ENCODE data around the gene CACNB2. TPM values are rescaled to one million over a fixed set of nuclear protein-coding genes. Genes with fewer than 3 reads are reported as not detected.

Gene CACNB2
- total RNA-seq, 1 experiment from 2014 or later, result not detected

- DNase-seq (ENCODE audit: low read depth), result no peak
These were observed 150.6 kb downstream of the CACNB2 start for GRCh38 chr10:18290651-18291313.

GRCh38 chr10:18293536-18294510, 153.6 kb downstream of the CACNB2 start:
- DNase-seq (ENCODE audit: low read depth), result no peak

- no peak for DNase-seq (ENCODE audit: low read depth)
These were observed 154.4 kb downstream of the CACNB2 start for GRCh38 chr10:18294633-18295032.

GRCh38 chr10:18297659-18298058, 157.4 kb downstream of the CACNB2 start:
- no peak for DNase-seq (ENCODE audit: low read depth)

GRCh38 chr10:18298256-18298655, 158.0 kb downstream of the CACNB2 start:
- no peak for DNase-seq (ENCODE audit: low read depth)

GRCh38 chr10:18303851-18304801, 163.9 kb downstream of the CACNB2 start:
- DNase-seq (ENCODE audit: low read depth), result no peak

GRCh38 chr10:18306031-18306430, 165.8 kb downstream of the CACNB2 start:
- DNase-seq (ENCODE audit: low read depth), result no peak

- no peak for DNase-seq (ENCODE audit: low read depth)
These were observed 168.4 kb downstream of the CACNB2 start for GRCh38 chr10:18308600-18308999.

- no peak for DNase-seq (ENCODE audit: low read depth)
These were observed 170.5 kb downstream of the CACNB2 start for GRCh38 chr10:18310761-18311160.

- DNase-seq (ENCODE audit: low read depth), result peak; percentile 46
These were observed 172.3 kb downstream of the CACNB2 start for GRCh38 chr10:18312374-18313139.

GRCh38 chr10:18313140-18313530, 172.9 kb downstream of the CACNB2 start:
- DNase-seq (ENCODE audit: low read depth), result no peak

GRCh38 chr10:18313626-18314025, 173.4 kb downstream of the CACNB2 start:
- no peak for DNase-seq (ENCODE audit: low read depth)

- DNase-seq (ENCODE audit: low read depth), result no peak
These were observed 179.4 kb downstream of the CACNB2 start for GRCh38 chr10:18319628-18320027.

GRCh38 chr10:18321371-18321770, 181.1 kb downstream of the CACNB2 start:
- DNase-seq (ENCODE audit: low read depth), result no peak

GRCh38 chr10:18323916-18324315, 183.7 kb downstream of the CACNB2 start:
- DNase-seq (ENCODE audit: low read depth), result no peak

GRCh38 chr10:18325410-18325809, 185.2 kb downstream of the CACNB2 start:
- DNase-seq (ENCODE audit: low read depth), result no peak

- DNase-seq (ENCODE audit: low read depth), result no peak
These were observed 185.8 kb downstream of the CACNB2 start for GRCh38 chr10:18325889-18326531.

GRCh38 chr10:18328941-18329340, 188.7 kb downstream of the CACNB2 start:
- DNase-seq (ENCODE audit: low read depth), result no peak

- DNase-seq (ENCODE audit: low read depth), result peak; percentile 5
These were observed 191.8 kb downstream of the CACNB2 start for GRCh38 chr10:18332048-18332447.

GRCh38 chr10:18332484-18332883, 192.3 kb downstream of the CACNB2 start:
- DNase-seq (ENCODE audit: low read depth), result no peak

Data from RPMI7951 (cell line).